Astrocyte of the cerebellum (primary cell): Measurements from ENCODE around the gene HES3.

Experiments used
- DNase-seq: peaks from one replicate; pipeline ENCODE4 v3.0.0-alpha.2; 2011; ENCODE audit warnings: low read depth
- H3K4me3 ChIP-seq: 2 replicates; pipeline ENCODE4 v1.5.1; 2011; ENCODE audit warnings: mild to moderate bottlenecking, low read depth, low read length, moderate library complexity
- in situ Hi-C: cut with HindIII; loops from 2 replicates; pipeline ENCODE4 v1.10.0; 2017; ENCODE audit warnings: low sequenced_read_pairs
- TF ChIP-seq, protein P1 (sequence below): IDR thresholded peaks from 2 replicates; pipeline ENCODE4 v1.5.1; 2012; ENCODE audit warnings: low read length, low read depth, moderate library complexity, mild to moderate bottlenecking; ENCODE audit errors: missing control alignments

Gene HES3

DNA sequence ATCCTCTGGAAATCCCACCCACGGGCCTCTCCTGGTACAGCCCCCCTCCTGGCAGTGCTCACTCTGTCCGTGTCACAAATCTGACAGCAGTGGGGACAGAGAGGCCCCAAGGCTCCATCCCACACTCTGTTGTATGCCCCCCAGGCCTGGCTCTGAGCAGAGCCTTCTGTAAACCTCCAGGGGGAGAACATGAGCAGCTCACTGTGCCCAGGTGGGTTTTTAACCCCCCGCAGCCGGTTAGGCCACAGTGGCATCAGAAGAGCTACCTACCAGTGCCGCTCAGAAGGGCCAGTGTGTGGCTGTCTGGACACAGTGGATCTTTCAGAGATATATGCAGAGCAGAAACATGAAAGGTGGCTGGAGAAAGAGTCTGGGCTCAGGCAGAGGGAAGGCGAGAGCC is 28.9 kb downstream of the HES3 start:
- no peak overlapping the region for H3K4me3 ChIP-seq
- no peak for DNase-seq
- TF ChIP-seq, protein P1, sequence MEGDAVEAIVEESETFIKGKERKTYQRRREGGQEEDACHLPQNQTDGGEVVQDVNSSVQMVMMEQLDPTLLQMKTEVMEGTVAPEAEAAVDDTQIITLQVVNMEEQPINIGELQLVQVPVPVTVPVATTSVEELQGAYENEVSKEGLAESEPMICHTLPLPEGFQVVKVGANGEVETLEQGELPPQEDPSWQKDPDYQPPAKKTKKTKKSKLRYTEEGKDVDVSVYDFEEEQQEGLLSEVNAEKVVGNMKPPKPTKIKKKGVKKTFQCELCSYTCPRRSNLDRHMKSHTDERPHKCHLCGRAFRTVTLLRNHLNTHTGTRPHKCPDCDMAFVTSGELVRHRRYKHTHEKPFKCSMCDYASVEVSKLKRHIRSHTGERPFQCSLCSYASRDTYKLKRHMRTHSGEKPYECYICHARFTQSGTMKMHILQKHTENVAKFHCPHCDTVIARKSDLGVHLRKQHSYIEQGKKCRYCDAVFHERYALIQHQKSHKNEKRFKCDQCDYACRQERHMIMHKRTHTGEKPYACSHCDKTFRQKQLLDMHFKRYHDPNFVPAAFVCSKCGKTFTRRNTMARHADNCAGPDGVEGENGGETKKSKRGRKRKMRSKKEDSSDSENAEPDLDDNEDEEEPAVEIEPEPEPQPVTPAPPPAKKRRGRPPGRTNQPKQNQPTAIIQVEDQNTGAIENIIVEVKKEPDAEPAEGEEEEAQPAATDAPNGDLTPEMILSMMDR, result peak; percentile 56
- in situ Hi-C loops, result no loop called here

DNA sequence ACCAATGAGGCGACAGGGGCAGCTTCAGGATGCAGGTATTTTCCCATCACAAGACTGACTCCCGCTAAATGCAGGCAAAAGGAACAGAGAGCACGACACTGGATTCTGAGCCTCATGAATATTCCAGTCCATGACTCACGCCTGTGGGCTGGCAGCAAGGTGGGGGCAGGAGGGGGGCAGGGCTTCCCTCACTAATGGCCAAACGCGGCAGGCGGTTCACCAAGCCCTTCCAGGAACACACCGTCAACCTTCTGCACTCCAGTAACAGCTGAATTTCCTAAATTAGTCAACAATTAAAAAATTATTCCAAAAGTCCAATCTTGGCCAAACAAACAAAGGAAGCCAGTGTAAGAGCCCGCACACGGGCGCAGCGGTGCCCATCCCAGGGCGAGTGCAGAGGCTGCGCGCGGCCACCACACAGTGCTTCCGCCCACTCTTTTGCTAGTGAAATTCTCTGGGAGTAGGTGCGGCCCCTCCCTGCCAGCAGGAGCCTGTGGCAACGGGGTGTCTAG is 29.5 kb downstream of the HES3 start:
- peak; percentile 79 for DNase-seq
- no peak overlapping the region for H3K4me3 ChIP-seq
- in situ Hi-C loops, result no loop called here

DNA sequence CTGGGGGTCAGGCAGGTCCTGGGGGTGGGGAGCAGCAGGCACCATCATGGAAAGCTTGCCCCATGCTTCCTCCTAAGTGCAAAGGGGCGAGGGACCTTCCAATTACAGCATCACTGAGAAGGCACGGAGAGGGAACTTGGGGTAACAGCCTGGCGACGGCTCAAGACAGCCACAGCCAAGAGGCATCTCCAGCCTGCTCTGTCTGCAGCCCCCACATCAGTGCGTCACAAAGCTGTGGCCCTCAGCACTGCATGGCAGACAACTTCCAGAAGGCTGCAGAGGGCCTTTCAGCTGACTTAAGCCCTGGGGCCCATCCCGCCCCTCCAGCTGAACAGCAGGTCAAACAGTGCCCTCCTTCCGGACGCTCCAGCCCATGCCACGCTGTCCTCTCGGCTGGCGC is 30.1 kb downstream of the HES3 start:
- TF ChIP-seq, protein P1, result no peak
- no peak overlapping the region for H3K4me3 ChIP-seq
- no peak for DNase-seq
- in situ Hi-C loops, result no loop called here

More for the DNA sequence above, 29.5 kb downstream of the HES3 start:
- TF ChIP-seq, protein P1, result no peak

DNA sequence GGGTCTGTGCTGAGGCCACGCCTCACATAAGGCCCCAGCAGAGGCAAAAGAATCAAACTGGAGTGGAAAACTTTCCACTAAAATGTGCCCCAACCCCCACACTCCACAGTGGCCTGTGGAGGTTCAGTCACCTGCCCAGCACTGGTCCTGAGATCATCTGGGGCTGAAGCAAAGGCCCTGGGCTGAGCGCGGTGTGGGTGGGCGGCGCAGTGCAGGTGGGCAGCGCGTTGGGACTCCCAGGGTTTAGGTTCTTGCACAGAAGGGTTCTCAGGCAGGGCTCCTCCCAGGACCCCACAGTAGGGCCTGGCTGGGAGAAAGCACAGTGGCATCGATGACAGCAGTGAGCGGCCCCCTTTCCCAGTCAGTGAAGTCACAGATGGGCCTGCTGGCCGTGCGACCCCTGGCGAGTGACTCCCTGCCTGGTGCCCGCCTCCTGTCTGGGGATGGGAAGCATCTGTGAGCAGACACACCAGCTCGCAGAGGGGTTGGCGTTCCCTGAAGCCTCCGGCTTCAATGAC is 30.7 kb downstream of the HES3 start:
- TF ChIP-seq, protein P1, result no peak
- no peak for DNase-seq
- in situ Hi-C loops, result no loop called here
- no peak overlapping the region for H3K4me3 ChIP-seq

DNA sequence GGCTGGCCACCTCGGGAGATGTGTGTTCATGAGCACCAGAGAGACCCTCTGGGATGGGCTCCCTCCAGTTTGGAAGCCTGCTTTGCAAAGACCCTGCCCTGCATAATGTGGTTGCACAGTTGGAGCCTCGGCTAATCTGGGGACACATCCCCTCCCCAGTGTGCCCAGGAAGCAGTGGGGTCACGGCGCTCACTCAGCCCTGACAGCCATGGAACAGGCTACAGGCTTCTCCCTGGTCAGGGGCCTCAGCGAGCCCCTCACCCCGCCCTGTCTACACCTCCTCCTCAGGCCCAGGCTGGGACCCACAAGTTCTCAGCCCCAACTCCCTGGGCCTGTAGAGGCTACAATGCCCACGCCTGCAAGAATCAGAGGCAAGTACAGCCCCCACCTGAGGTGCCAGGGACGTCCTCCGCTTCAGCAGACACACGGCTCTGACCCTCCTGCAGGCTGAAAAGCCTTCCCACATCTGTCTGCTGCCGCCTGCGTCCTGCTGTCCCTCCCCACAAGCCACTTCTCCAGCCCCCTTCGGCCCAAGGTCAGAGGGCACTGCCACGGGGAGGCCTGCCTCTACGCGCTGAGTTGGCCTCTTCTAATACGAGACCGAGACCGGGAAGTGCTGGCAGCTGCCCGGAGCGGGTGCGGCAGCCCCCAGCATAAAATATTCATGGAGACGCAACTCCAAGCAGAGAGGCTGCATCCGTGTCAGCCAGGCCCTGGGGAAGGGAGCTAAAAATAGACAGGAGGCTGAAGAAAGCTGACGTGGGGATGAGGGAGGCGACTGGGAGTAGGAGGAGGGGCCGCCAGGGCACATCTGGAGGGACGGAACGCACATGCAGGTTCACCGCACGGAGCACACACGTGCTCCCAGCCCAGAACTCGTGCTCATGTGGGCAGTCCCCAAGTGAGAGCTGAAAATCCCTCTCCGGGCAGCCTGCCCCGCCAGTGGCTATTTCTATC is 32.1 kb downstream of the HES3 start:
- TF ChIP-seq, protein P1, result no peak
- in situ Hi-C loops, result no loop called here
- no peak overlapping the region for H3K4me3 ChIP-seq
- no peak for DNase-seq

DNA sequence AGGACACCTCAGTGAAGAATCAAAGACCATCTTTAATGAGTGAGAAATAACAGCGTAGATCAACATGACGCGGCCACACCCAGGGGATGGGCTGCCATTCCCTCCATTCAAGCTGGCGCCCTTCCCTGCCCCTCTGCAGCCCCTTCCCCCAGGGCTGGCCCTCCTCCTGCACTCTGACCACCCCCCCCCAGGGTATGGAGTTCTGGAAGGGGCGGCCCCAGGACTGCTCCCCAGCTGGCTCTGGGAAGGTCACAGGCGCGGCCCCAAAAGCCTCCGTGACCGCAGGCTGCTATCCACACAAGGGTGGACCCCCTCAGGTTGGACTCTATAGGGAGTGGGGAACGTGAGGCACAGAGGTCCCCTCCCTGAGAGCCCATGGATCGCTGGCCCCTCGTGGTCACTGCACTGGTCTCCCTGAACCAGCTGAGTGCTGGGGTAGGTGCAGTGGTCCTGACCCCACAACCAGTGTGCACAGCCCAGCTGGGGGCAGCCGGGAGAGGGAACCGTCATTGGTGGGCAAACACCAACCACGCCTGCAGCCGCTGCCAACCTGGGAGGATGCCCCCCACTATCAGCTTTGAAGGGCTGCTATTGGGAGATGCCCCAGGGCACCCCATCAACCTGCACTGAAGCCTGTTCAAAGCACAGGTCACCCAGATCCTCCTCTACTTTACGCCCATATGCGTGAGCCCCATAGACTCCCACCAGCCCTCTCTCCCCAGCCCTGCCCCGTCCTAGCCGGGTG is 33.0 kb downstream of the HES3 start:
- DNase-seq, result no peak

More for the DNA sequence above, 33.0 kb downstream of the HES3 start:
- in situ Hi-C loops, result no loop called here
- TF ChIP-seq, protein P1, result no peak
- no peak overlapping the region for H3K4me3 ChIP-seq
